ENCODE results near the gene ZNF521. TPM values are rescaled to one million over a fixed set of nuclear protein-coding genes. Genes with fewer than 3 reads are reported as not detected.

ZNF521 gene
- total and polyA plus RNA-seq, 10 of the 15 experiments (the other 5 are each of a cell fraction or from before 2014, with no cell fraction given): 0.02 to 0.05 (median 0.04) TPM; not detected in 6

DNA sequence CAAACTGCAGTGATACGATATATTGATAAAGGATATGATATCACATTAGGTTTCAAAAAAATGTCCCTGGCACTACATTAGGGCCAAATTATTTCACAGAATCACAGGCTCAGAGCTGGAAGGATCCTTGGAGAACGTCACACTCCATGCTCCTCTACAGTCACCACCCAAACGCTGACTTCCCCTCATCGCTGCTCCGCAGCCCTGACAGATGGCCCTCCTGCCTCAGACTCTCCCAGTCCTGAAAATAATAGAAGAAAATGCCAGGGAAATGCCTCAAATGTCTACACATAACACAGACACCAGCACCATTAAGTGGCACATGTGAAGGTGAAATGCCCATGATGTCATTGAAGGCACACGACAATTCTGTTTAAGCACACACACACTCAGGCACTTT, 72.0 kb downstream of the ZNF521 start:
- in situ Hi-C loops (cut with MboI): no loop called here
- no peaks in the 10 kb centered on the region for H3K36me3 ChIP-seq (ENCODE audit: control insufficient read depth in 2 of 2, insufficient read depth in 2 of 2, low read length in 1 of 2)
- no peaks in the 10 kb centered on the region for H3K79me2 ChIP-seq (ENCODE audit: control insufficient read depth, insufficient read depth, low read length)
- H3K27me3 ChIP-seq (replicated peaks in 1 of 2; ENCODE audit: control insufficient read depth in 2 of 2, insufficient read depth in 2 of 2, low read length in 1 of 2): peaks cover 2% of the 10 kb centered on the region in 2 experiments; a peak in 2 of 4 replicates
- no peaks in the 10 kb centered on the region for H3K9me3 ChIP-seq (replicated peaks; ENCODE audit: control insufficient read depth, insufficient read depth, low read length)
- BruUV-seq (replicated peaks): no TSS peak
- no peak overlapping the region for H3K4me2 ChIP-seq (ENCODE audit: control insufficient read depth, insufficient read depth)
- ChIA-PET RAD21 (ENCODE audit: unreplicated experiment) (no interaction called here), POLR2A (no interaction called here), CTCF (no interaction called here), SMC1A (ENCODE audit: uncharacterized antibody, unreplicated experiment) (no interaction called here)
- FAIRE-seq: no peak
- no peak for ATAC-seq
- DNase-seq (ENCODE audit: low read depth, low spot score): no peak
- WGBS (ENCODE audit: insufficient coverage, insufficient replicate concordance, low lambda C conversion rate, missing lambda C conversion rate): 57% methylated on average over 6 of the region's 6 CpGs
- no peak overlapping the region for H3K27ac ChIP-seq (ENCODE audit: control insufficient read depth, insufficient read depth)
- H3K9ac ChIP-seq (ENCODE audit: control insufficient read depth, insufficient read depth, low read length): no peak overlapping the region
- TF ChIP-seq RAD21 (IDR thresholded peaks at IDR 0.05; ENCODE audit: insufficient read depth, low read depth, low read length) (no peak), RCOR1 (conservative IDR thresholded peaks at IDR 0.05; ENCODE audit: low read depth, low read length) (no peak), TCF12 (IDR thresholded peaks at IDR 0.05; ENCODE audit: low read depth, low read length) (no peak)
- TF ChIP-seq, protein P1, sequence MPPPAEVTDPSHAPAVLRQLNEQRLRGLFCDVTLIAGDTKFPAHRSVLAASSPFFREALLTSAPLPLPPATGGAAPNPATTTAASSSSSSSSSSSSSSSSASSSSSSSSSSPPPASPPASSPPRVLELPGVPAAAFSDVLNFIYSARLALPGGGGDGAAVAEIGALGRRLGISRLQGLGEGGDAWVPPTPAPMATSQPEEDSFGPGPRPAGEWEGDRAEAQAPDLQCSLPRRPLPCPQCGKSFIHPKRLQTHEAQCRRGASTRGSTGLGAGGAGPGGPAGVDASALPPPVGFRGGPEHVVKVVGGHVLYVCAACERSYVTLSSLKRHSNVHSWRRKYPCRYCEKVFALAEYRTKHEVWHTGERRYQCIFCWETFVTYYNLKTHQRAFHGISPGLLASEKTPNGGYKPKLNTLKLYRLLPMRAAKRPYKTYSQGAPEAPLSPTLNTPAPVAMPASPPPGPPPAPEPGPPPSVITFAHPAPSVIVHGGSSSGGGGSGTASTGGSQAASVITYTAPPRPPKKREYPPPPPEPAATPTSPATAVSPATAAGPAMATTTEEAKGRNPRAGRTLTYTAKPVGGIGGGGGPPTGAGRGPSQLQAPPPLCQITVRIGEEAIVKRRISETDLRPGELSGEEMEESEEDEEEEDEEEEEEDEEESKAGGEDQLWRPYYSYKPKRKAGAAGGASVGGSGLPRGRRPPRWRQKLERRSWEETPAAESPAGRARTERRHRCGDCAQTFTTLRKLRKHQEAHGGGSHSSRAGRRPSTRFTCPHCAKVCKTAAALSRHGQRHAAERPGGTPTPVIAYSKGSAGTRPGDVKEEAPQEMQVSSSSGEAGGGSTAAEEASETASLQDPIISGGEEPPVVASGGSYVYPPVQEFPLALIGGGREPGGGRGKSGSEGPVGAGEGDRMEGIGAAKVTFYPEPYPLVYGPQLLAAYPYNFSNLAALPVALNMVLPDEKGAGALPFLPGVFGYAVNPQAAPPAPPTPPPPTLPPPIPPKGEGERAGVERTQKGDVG (CRISPR knock-in tag; IDR thresholded peaks at IDR 0.05): no peak
- TF ChIP-seq, protein P2, sequence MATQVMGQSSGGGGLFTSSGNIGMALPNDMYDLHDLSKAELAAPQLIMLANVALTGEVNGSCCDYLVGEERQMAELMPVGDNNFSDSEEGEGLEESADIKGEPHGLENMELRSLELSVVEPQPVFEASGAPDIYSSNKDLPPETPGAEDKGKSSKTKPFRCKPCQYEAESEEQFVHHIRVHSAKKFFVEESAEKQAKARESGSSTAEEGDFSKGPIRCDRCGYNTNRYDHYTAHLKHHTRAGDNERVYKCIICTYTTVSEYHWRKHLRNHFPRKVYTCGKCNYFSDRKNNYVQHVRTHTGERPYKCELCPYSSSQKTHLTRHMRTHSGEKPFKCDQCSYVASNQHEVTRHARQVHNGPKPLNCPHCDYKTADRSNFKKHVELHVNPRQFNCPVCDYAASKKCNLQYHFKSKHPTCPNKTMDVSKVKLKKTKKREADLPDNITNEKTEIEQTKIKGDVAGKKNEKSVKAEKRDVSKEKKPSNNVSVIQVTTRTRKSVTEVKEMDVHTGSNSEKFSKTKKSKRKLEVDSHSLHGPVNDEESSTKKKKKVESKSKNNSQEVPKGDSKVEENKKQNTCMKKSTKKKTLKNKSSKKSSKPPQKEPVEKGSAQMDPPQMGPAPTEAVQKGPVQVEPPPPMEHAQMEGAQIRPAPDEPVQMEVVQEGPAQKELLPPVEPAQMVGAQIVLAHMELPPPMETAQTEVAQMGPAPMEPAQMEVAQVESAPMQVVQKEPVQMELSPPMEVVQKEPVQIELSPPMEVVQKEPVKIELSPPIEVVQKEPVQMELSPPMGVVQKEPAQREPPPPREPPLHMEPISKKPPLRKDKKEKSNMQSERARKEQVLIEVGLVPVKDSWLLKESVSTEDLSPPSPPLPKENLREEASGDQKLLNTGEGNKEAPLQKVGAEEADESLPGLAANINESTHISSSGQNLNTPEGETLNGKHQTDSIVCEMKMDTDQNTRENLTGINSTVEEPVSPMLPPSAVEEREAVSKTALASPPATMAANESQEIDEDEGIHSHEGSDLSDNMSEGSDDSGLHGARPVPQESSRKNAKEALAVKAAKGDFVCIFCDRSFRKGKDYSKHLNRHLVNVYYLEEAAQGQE (IDR thresholded peaks at IDR 0.05; ENCODE audit: low read depth, low read length): no peak
- no peaks in the 10 kb centered on the region for H3K4me1 ChIP-seq (ENCODE audit: control insufficient read depth, insufficient read depth, low read length)
- no peaks in the 10 kb centered on the region for H4K20me1 ChIP-seq (ENCODE audit: control insufficient read depth, insufficient read depth)
- H3K4me3 ChIP-seq: no peak overlapping the region
- intact Hi-C loops (cut with micrococcal nuclease; ENCODE audit: unreplicated experiment): no loop called here
- no peak overlapping the region for H2AFZ ChIP-seq (ENCODE audit: control insufficient read depth, low read depth, low read length)
